Fibroblast of lung (primary cell): ENCODE results near the gene SF3B4. TPM values are rescaled to one million over a fixed set of nuclear protein-coding genes. Genes with fewer than 3 reads are reported as not detected.
"Not testable (repeated sequence)": the region's sequence is repeated elsewhere in the genome, so short reads cannot be mapped to it uniquely, and the experiment has no call there.

Experiments used
- DNase-seq, 2 donors: peaks; one replicate each; pipeline versions ENCODE4 v3.0.0 to v3.0.0-alpha.2; 2010; ENCODE audit warnings: low read depth in 2 of 2
- H2AFZ ChIP-seq: 2 replicates; pipeline ENCODE4 v1.5.1; 2012; ENCODE audit warnings: low read length, control low read depth, inconsistent platforms
- H3K27ac ChIP-seq: 2 replicates; pipeline ENCODE4 v1.5.1; 2011; ENCODE audit warnings: low read length, control low read depth; ENCODE audit not compliant: insufficient read depth
- H3K27me3 ChIP-seq: 2 replicates; pipeline ENCODE4 v1.5.1; 2011; ENCODE audit warnings: mild to moderate bottlenecking, low read length; ENCODE audit not compliant: control insufficient read depth, insufficient read depth
- H3K36me3 ChIP-seq: 2 replicates; pipeline ENCODE4 v1.5.1; 2011; ENCODE audit warnings: low read length; ENCODE audit not compliant: control insufficient read depth, insufficient read depth
- H3K4me1 ChIP-seq: 2 replicates; pipeline ENCODE4 v1.5.1; 2011; ENCODE audit warnings: low read length; ENCODE audit not compliant: control insufficient read depth, insufficient read depth; ENCODE audit errors: extremely low read depth
- H3K4me2 ChIP-seq: 2 replicates; pipeline ENCODE4 v1.5.1; 2011; ENCODE audit warnings: low read length, control low read depth; ENCODE audit not compliant: insufficient read depth; ENCODE audit errors: extremely low read depth
- H3K4me3 ChIP-seq, 4 experiments: fragments of 200-600 bp in 1 of 4; sonication (generic) in 1 of 4; replicated peaks in 1 of 4; 2 replicates each; pipeline ENCODE4 v1.5.1; 2011 to 2016; ENCODE audit warnings: low read length in 4 of 4, low read depth in 3 of 4, mild to moderate bottlenecking in 3 of 4, control low read depth in 2 of 4, inconsistent platforms in 1 of 4, mixed read lengths in 1 of 4; ENCODE audit not compliant: insufficient read depth in 1 of 4; ENCODE audit errors: control extremely low read depth in 1 of 4
- H3K79me2 ChIP-seq: 2 replicates; pipeline ENCODE4 v1.5.1; 2012; ENCODE audit warnings: mild to moderate bottlenecking, low read length, inconsistent platforms; ENCODE audit not compliant: control insufficient read depth, insufficient read depth
- H3K9ac ChIP-seq: 2 replicates; pipeline ENCODE4 v1.5.1; 2011; ENCODE audit warnings: mild to moderate bottlenecking, low read length, control low read depth; ENCODE audit not compliant: insufficient read depth
- H3K9me3 ChIP-seq: 2 replicates; pipeline ENCODE4 v1.5.1; 2012; ENCODE audit warnings: low read depth, low read length; ENCODE audit not compliant: control insufficient read depth, insufficient read depth
- H4K20me1 ChIP-seq: 2 replicates; pipeline ENCODE4 v1.5.1; 2011; ENCODE audit warnings: low read length; ENCODE audit not compliant: control insufficient read depth, insufficient read depth; ENCODE audit errors: extremely low read depth
- EZH2 ChIP-seq: IDR thresholded peaks from 2 replicates; pipeline ENCODE4 v1.5.1; 2012; ENCODE audit warnings: low read length, control low read depth, mild to moderate bottlenecking; ENCODE audit errors: missing control alignments
- polyA plus RNA-seq, 2 donors: library from polyadenylated mRNA; depleted of rRNA in 1 of 2; stranded (reverse) in 1 of 2; unstranded in 1 of 2; fragments of >200 nt; gene quantifications; 2 replicates each; pipeline ENCODE4 v1.2.1, GENCODE V29; 2011 to 2012; ENCODE audit warnings: missing spikeins in 1 of 2
- total RNA-seq: library from RNA; depleted of rRNA; stranded (reverse); fragments of >200 nt; gene quantifications from 2 replicates; pipeline ENCODE4 v1.2.1, GENCODE V29; 2014
- TF ChIP-seq, protein P1 (sequence below), 2 donors: IDR thresholded peaks in 1 of 2; conservative IDR thresholded peaks in 1 of 2; 1 replicate in 1 of 2; 2 replicates in 1 of 2; pipeline ENCODE4 v1.5.1; 2011 to 2012; ENCODE audit warnings: low read length in 2 of 2, control low read depth in 1 of 2, inconsistent platforms in 1 of 2, low read depth in 1 of 2, mild to moderate bottlenecking in 1 of 2

Gene SF3B4
- total and polyA plus RNA-seq, 2 donors (not counting 1 experiment from before 2014, with no cell fraction given), result 9.9 to 29.9 TPM

DNA sequence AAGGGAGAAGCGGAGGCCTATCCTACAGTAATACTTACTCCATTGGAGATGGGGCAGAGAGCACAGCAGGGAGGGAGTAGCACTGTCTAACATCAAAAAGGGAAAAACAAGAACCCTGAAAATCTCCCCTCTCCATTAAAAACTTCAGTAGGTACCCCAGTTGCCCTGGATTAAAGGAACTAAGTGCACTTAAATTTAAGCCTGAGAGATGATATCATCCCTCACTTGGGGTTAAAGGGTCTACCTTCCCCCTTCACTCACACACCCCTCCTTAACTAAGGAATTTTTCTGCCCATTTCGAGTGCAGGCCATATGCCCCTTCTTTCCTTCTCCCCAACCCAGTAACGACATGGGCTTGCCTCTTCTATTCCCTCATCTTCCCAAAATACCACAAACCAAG, 12.8 kb upstream of the SF3B4 start:
- Histone ChIP-seq H3K4me2 (no peak overlapping the region), H3K4me3 (no peak overlapping the region), H3K27me3 (no peaks in the 10 kb centered on the region), H3K9ac (no peak overlapping the region), H3K36me3 (peaks cover 3% of the 10 kb centered on the region), H2AFZ (no peak overlapping the region), H4K20me1 (no peaks in the 10 kb centered on the region), H3K79me2 (peaks cover 3% of the 10 kb centered on the region), H3K9me3 (no peaks in the 10 kb centered on the region), H3K27ac (no peak overlapping the region), H3K4me1 (peaks cover 14% of the 10 kb centered on the region)
- DNase-seq, result no peak
- TF ChIP-seq EZH2, result no peak
- TF ChIP-seq, protein P1, sequence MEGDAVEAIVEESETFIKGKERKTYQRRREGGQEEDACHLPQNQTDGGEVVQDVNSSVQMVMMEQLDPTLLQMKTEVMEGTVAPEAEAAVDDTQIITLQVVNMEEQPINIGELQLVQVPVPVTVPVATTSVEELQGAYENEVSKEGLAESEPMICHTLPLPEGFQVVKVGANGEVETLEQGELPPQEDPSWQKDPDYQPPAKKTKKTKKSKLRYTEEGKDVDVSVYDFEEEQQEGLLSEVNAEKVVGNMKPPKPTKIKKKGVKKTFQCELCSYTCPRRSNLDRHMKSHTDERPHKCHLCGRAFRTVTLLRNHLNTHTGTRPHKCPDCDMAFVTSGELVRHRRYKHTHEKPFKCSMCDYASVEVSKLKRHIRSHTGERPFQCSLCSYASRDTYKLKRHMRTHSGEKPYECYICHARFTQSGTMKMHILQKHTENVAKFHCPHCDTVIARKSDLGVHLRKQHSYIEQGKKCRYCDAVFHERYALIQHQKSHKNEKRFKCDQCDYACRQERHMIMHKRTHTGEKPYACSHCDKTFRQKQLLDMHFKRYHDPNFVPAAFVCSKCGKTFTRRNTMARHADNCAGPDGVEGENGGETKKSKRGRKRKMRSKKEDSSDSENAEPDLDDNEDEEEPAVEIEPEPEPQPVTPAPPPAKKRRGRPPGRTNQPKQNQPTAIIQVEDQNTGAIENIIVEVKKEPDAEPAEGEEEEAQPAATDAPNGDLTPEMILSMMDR (conservative IDR thresholded peaks at IDR 0.05 in 1 of 2, IDR thresholded peaks at IDR 0.05 in 1 of 2; ENCODE audit: low read depth in 1 of 2, low read length in 2 of 2), result no peak

DNA sequence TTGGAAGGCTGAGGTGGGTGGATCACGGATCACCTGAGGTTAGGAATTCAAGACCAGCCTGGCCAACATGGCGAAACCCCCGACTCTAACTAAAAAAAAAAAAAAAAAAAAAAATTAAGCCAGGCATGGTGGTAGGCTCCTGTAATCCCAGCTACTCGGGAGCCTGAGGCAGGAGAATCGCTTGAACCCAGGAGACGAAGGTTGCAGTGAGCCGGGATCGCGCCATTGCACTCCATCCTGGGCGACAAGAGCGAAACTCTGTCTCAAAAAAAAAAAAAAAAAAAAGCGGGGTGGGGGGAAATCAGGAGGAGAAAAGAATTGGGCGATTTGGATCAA, 11.0 kb upstream of the SF3B4 start:
- not testable (repeated sequence) for H3K36me3 ChIP-seq, H3K27me3 ChIP-seq, H2AFZ ChIP-seq, H3K9me3 ChIP-seq, H3K79me2 ChIP-seq, H3K27ac ChIP-seq, H4K20me1 ChIP-seq, DNase-seq, H3K9ac ChIP-seq
- Histone ChIP-seq H3K4me3 (peak overlapping the region in 2 of 4 experiments; percentile 16 to 44), H3K4me2 (peak overlapping the region; percentile 92), H3K4me1 (peaks cover 14% of the 10 kb centered on the region)

DNA sequence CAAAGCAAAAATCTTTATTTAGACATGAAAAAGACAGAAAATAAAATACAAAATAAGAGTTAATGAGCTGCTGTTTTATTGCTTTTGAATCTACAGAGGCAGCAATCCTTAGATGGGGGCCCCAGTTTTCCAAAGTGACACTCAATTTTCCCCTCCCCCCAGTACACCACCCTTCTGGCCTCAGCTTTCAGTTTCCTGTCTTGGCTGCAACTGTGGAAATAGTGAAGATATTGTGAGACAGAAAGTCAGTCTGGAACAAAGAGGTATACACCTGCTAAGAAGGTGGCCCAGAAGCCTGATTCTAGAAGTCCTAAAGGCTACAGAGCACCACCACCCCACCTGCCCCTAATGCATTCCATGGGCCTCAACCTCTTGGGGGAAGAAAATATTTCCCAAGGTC, 10.2 kb upstream of the SF3B4 start:
- Histone ChIP-seq H3K27me3 (no peaks in the 10 kb centered on the region), H3K4me1 (peaks cover 14% of the 10 kb centered on the region), H3K9ac (no peak overlapping the region), H3K4me2 (no peak overlapping the region), H3K9me3 (no peaks in the 10 kb centered on the region), H3K36me3 (no peaks in the 10 kb centered on the region), H3K27ac (no peak overlapping the region), H3K79me2 (peaks cover 3% of the 10 kb centered on the region), H2AFZ (no peak overlapping the region), H4K20me1 (no peaks in the 10 kb centered on the region), H3K4me3 (peak overlapping the region in 1 of 4 experiments; percentile 79)
- no peak for TF ChIP-seq EZH2
- TF ChIP-seq, protein P1 (conservative IDR thresholded peaks at IDR 0.05 in 1 of 2, IDR thresholded peaks at IDR 0.05 in 1 of 2; ENCODE audit: low read depth in 1 of 2, low read length in 2 of 2), result no peak
- peak in 1 of 2 donors; percentile 14 for DNase-seq
